ENCODE measurements around the gene NANS. TPM values are rescaled to one million over a fixed set of nuclear protein-coding genes. Genes with fewer than 3 reads are reported as not detected.
"Not testable (repeated sequence)": the region's sequence is repeated elsewhere in the genome, so short reads cannot be mapped to it uniquely, and the experiment has no call there.

Gene NANS, protein sequence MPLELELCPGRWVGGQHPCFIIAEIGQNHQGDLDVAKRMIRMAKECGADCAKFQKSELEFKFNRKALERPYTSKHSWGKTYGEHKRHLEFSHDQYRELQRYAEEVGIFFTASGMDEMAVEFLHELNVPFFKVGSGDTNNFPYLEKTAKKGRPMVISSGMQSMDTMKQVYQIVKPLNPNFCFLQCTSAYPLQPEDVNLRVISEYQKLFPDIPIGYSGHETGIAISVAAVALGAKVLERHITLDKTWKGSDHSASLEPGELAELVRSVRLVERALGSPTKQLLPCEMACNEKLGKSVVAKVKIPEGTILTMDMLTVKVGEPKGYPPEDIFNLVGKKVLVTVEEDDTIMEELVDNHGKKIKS
- total RNA-seq: 40.3 TPM

DNA sequence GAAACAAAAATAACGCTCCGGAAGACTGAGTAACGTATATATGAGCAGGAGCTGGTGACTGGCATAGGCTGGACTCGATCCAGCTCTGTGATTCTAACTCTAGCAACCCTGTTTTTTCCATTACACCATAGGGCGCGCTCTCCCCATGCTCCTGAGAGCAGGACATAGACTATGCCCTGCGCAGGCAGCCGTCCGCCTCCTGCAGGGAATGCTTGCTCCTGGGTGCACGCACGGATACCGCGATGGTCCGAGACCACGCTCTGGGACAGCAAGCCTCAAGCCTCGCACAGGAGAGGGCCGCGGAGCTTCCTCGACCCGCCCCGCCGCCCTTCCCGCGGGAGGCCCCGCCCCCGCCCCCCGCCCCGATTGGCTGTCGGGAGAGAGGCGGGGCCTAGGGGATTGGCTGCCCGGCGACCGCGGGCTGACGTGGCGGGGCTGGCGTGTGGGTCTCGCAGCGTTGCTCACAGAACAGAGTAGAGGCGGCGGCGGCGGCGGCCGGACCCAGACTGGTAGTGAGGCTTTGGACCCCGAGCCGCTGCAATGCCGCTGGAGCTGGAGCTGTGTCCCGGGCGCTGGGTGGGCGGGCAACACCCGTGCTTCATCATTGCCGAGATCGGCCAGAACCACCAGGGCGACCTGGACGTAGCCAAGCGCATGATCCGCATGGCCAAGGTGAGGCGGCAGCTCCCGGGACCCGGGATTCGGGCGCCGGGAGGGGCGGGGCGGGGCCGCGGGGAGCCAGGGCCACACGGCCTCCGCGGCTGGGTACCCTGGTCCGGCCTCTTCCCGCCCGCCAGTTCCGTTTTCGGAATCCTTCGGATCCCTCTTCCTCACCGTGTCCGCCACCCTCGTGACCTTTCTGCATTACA lies at the start of gene NANS:
TSS of gene NANS (plus strand) at position 464 of the 869 bp plus-strand sequence. CDS start at position 541, 77 bp downstream.
- peak; percentile 94 for DNase-seq

DNA sequence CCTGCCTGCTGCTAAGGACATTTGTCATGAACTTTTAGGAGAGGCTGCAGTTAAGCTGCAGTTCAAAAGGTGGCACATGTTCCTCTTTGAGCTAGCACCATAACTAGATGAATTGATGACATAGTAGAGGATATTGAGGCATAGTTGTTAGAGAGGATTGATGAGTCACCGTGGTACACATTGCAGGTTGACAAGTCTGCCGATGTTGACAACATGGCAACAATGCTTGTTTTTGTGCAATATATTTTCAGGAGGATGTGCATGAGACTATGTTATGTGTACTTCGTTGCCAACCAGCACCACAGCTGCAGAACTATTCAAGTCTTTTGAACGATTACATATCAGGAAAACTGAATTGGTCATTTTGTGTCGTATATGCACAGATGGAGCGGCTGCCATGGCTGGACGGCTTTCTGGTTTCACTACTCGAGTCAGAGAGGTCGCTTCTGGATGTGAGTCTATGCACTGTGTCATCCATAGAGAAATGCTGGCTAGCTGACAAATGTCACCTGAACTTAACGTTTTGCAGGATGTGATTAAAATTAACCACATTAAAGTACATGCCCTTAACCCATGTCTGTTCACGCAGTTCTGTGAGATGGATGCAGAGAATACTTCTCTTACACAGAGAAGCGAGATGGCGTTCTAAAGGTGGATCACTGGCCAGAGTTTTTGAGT lies 49.1 kb upstream of the NANS start:
- no peak for DNase-seq

DNA sequence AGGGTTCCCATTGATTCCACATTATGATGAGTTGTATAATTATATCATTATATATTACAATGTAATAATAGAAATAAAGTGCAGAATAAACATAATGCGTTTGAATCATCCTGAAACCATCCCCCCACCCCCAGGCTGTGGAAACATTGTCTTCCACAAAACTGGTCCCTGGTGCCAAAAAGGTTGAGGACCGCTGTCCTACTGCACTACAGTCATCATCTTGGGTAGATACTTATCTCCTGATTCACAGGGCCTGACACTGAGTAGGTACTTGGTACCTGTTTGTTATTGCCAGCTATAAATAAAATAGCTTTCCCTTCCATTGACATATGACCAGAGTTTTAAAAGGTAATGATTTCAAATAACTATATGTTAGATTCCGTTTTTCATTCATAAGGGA lies 47.8 kb upstream of the NANS start:
- DNase-seq: no peak

DNA sequence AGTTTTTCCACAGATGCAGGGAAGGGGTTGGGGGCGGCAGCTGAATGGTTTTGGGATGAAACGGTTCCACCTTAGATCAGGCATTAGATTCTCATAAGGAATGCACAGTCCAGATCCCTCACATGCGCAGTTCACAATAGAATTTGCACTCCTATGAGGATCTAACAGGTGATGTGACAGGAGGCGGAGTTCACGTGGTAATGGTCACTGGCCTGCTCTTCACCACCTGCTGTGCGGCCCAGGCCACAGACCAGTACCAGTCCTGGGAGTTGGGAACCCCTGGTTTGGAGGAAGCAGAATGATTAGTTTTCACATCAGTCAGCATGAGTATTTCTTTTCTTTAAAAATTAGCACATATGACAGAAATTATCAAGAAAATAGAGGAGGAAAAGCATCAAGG lies 47.1 kb upstream of the NANS start:
- no peak for DNase-seq

DNA sequence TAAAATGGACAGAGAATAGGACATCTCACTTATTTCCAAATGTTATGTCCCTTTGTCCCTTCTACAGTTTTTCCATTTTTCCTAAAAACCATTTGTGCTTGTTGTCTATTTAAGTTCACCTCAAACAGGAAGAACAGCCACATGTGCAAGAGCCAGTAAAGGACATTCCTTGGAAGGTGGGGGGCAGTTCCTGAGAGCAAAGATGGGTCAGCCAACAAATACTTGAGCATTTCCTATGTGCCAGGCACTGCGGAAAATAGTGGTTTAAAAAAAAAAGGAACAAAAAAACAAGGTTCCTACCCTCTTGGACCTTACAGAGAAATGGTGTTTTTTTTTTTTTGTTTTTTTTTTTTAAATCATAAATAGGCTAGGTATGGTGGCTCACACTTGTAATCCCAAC lies 46.6 kb upstream of the NANS start:
- no peak for DNase-seq

DNA sequence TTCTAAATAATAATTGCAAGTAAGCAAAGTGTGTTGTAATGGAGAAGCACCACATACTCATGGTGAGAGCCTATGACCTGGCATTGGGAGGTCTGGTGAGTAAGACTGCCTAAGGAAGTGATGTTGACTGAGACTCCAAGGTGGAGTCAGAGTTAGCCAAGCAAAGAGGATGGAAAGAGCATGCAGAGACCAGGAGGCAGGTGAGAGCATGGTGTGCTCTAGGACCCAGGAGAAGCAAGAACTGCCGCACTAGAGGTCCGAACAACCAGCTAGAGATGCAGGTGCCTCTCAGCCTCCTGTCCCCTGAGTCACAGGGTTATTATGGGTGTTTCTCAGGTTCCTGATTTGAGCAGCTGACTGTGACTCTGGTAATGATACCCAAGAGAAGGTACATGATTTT lies 46.1 kb upstream of the NANS start:
- DNase-seq: no peak

DNA sequence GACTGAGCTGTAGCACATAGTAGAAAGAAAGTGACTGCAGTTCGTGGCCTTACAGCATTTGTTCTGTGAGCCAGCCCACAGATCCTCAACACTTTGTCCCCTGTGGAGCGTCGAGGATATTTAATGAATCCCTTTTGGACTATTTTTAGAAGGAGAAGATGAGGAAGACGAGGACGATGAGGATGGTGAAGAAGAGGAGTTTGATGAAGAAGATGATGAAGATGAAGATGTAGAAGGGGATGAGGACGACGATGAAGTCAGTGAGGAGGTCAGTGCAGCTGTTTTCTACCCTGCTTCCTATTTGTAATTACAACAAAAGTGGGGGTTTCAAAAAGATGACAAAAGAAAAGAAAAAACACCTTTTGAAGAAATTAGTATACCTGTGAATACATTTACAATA lies 45.4 kb upstream of the NANS start:
- no peak for DNase-seq

DNA sequence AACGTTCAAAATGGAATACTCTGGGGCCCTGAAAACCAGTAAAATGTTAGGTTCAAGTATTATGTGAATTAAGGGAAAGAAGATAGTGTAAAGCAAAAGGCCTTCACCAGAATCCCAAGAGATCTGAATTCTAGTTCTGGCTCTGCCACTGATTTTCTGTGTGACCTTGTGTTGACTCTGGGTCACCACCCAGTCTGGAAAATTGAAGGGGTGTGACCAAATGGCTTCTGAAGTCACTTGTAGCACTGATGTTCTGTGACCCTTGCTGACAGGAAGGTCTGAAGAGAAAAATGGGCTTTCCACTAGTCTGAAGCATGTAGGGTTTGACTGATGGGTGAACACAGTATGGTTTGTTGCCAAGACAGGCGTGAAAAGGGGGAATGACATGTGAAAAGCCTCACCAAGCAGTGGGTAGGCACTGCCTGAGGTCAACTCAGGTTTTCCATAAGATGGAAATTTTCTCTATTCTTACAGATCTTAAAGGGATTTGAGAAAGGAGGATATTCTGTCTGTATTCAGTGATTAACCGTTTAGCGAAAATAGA lies 40.3 kb upstream of the NANS start:
- DNase-seq: no peak

DNA sequence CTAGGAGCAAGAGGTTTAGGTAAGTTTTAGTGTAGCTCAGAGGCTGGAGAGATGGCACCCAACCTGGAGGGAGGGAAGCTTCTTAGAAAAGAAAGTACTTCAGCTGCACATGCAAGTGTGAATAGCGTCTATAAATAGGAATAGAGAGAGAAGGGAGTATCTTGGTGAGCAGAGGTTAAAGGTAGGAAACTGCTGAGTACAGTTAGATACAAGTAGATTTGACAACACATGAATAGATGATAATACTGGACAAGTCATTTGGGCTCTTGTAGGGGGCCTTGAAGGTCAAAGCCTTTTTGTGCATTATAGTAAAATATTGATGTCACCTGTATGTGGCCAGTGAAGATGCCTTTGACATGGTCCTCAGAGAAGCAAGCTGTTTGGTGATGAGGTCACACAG lies 39.2 kb upstream of the NANS start:
- no peak for DNase-seq

DNA sequence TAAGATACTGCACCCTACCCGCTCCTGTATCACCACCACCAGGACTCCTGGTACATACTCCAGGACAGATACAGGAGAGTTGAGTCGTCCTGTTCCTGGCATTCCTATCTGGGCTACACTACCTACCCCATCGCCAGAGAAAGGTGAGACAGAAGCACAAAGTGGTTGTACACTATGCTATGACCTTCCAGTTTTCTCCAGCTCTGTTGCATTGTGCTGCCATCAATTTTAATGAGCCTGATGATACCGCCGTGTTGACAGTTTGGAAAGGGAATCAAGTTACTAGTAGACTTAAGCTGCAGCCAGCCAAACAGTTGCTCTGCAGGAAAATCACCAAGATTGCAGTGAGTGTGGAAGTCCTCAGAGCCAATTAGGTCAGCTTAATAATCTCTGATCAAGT lies 38.2 kb upstream of the NANS start:
- no peak for DNase-seq

DNA sequence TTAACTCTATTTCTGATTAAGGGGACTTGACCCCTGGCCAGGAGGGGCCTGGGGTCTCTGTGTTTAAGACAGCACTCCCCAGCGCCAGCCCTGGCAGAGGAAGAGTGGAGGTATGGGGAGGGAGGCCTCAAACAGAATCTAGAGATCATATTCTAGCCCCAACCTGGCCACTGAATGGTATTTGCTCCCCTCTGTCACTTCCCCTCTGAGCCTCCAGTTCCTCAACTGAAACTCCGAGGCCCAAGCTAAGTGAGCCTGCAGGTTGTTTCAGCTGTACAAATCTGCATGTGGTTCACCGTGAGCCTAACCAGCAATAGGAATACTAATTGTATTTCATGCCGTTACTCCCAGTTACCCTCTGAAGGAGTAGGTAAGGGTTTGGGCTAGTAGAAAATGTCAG lies 37.4 kb upstream of the NANS start:
- no peak for DNase-seq

DNA sequence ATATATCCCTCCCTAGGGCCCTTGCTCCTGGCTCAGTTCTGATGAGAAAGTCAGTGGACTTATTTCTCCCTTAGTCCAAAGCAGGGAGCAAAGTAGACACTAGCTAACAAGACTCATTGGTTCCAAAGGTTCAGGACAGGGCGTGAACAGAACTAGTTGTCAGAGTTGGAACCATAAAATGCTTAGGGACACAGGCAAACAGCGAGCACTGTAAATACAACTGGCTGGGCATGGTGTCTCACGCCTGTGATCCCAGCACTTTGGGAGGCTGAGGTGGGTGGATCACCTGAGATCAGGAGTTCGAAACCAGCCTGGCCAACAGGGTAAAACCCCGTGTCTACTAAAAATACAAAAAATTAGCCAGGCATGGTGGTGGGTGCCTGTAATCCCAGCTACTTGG lies 36.7 kb upstream of the NANS start:
- not testable (repeated sequence) for DNase-seq

DNA sequence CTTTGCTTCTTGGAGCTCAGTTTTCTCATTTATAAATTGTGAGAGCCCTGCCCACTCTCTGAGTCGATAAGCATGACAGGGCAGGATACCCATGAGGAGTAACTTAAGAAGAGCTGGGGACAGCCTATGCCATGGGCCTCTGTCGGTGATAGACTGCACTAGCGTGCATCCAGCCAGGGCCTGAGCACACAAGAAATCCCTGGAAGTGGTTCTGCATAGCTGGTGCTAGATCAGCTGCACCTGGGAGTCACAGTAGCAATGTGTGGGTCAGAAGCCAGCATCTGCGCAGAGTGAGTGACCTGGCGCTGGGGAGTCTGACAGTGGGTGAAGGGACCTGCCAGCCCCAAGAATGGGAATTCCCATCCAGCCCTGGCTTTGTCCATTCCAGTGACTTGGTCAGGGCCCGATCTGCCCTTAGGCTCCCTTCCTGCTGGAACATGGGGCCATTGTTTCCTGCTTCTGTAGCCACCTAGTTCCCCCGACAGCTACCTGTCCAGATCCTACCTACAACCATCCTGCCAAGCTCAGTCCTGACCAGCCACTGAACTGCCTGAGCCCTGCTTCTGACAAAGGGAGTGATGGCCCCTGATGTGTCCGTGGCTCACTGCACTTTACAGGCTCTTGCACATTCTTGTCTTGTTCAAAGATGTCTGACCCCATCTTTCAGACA lies 35.9 kb upstream of the NANS start:
- DNase-seq: no peak

DNA sequence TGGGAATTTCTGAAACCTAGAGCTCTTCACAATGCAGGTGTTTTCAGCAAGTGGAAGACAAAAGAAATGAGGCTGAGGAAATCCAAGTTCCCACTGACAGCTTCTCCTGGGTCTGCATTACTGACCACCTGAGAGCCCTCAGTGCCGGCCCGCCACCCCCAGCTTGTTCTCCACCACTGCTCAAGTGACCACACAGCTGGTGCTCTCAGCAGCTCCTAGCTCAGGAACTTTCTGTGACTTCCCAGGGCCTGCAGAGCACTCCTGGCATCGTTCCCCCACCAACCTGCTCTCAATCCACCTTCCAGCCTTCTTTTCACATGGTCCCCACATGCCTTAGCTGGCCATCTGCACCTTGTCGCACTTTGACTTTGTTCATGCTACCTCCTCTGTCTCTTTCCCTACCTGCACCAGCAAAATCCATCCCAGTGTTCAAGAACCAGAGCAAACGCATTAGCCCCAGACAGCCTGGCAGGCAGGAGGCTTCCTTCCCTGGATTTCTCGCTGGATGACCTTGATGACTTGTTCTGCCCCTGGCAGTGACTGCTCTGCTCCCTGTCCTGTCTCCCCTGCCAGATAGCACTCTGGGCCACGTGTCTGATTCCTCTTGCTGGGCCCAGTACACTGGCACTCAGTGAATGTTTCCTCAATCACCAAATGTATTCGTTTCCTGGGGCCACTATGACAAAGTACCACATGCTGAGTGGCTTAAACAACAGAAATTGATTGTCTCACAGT lies 35.1 kb upstream of the NANS start:
- DNase-seq: no peak

DNA sequence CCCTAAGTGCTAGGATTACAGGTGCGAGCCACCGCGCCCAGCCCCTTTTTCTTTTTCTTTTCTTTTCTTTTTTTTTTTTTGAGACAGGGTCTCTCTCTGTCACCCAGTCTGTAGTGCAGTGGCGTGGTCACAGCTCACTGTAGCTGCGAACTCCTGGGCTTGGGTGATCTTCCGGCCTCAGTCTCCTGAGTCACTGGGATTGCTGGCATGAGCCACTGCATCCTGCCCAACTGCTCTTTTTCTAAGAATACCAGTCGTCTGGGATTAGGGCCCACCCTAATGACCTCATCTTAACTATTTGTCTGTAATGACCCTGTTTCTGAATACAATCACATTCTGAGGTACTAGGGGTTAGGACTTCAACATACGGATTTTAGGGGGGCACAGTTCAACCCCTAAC lies 34.1 kb upstream of the NANS start:
- DNase-seq: no peak

DNA sequence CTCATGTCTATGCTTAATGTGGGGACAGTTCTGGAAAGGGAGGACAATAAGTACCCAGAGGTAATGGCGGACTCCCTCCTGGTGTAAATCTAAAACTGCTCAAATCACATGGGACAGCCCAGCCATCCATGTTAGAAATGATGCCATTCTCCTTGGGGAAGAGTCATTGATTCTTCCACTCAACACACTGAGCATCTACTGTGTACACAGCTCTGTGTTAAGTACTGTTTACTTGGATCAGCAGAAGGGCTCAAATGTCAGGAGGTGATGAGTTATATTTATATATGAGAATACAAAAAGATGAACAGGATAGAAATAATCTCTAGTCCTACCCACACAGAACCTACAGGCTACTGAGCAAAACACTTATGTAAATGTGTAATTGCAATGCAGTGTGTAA lies 31.8 kb upstream of the NANS start:
- no peak for DNase-seq

DNA sequence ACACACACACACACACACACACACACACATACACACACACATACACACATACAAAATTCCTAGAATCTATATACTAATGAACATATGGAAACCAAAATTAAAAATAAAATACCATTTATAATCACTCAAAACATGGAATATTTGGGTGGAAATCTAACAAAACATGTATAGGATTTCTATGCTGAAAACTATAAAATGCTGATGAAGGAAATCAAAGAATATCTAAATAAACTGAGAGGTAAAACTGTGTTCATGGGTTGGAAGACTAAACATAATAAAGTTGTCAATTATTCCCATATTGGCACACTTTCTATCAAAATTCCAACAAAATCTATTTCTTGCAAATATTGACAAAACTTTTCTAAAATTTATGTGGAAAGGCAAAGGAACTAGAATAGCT lies 25.4 kb upstream of the NANS start:
- DNase-seq: no peak

DNA sequence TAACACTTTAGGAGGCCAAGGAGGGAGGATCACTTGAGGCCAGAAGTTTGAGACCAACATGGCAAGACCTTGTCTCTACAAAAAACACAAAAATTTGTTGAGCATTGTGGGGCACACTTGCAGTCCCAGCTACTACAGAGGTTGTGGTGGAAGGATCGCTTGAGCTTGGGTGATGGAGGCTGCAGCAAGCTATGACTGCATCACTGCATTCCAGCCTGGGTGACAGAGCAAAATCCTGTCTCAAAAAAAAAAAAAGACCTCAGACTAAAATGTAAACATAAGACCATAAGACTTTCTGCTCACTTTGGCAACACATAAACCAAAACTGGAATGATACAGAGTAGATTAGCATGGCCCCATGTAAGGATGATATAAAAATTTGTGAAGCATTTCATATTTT lies 24.6 kb upstream of the NANS start:
- DNase-seq: no peak

DNA sequence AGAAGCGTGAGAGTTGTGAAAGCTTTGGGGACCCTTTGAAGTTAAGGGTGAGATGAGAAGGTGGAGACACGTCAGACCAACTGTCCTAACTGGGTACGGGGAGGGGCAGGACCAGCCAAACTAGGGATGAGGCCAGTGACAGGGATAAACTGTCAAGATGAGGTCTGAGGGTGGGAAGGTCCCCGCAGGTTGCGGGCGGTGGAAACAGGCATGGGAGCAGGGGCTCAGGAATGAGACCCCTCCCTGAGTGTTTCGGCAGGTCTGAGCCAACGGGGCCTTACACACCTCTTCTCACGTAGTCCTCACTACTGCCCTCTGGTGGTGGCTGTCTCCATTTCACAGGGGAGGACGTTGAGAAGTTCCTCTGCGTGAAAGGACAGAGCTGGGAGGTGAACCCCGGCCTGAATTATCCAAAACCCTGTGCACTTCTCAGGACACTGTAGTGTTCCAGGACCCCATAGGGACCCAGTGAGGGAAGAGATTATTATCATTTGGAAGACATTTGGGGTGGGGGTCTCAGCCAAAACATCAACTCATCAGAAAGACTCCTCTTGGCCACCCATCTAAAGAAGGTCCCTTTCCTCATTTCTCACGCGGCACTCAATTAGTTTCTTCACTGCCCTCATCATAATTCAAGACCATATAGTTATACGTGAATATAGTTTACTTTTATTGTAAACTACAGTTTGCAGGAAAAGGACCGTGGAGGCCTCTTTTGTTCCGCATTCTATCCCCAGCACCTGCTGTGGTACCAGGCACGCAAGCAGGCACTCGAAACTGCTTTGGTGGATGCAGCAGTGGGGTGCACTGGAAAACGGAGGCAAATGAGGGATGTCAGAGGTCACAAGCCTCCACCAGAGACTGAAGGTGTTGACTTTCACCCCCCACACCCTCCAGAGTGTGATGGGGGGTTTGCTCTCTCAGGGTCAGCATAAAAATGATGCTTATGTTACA lies 21.7 kb upstream of the NANS start:
- DNase-seq: peak; percentile 91

DNA sequence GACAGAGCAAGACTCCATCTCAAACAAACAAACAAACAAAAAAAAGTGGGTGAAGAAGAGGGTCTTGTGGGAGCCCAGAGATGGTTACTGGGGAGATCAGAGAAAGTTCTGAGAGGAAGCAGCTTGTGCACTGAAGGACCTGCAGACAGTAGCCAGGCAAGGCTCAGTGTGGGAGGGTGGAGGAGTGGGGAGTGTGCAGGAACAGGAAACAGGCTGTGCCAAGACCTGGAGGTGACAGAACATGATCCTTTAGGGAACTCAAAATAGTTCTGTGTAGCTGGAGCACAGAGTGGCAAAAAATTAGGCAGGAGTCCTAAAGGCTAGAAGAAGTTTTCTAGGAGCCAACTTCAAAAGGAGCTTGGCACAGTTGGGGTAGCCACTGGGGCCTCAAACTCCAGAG lies 19.2 kb upstream of the NANS start:
- DNase-seq: peak; percentile 37
